Suprapubic skin (tissue), 3 donors: ENCODE results near the gene DACH2.

ENCODE experiments used
- EP300 ChIP-seq: sonication (generic); formaldehyde crosslinking; IDR thresholded peaks from one replicate; pipeline ENCODE4 v1.6.1; 2017; ENCODE audit warnings: antibody characterized with exemption
- POLR2A ChIP-seq, 2 donors: fragments of 450-650 bp; IDR thresholded peaks; one replicate each; pipeline ENCODE4 v1.6.1; 2017; ENCODE audit warnings: antibody characterized with exemption in 2 of 2, mild to moderate bottlenecking in 2 of 2, moderate library complexity in 2 of 2
- TF ChIP-seq, protein P1 (sequence below), 2 donors: fragments of 200-600 bp in 1 of 2; fragments of 450-650 bp in 1 of 2; sonication (generic) in 1 of 2; IDR thresholded peaks; one replicate each; pipeline ENCODE4 v1.5.1; 2016 to 2019; ENCODE audit warnings: antibody characterized with exemption in 2 of 2, mild to moderate bottlenecking in 1 of 2, moderate library complexity in 1 of 2

DNA sequence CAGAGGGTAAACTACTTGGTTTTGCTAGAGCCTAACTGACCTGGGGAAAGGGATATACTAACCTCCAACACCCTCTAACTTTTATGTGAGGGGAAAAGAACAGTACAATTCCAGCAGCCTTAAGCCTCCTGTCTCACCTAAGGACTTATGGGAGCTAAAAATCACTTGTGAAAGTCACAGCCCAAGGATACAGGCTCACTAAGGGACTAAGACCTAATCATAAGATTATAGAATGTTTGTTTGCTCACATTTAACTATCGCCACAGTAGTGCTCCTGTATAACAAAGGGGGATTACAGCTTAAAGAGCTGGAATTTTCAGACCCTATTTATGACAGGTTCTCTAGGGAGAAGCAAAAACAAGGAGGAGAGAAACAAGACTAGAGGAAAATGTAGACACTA lies 548.7 kb downstream of the DACH2 start:
- TF ChIP-seq, protein P1, sequence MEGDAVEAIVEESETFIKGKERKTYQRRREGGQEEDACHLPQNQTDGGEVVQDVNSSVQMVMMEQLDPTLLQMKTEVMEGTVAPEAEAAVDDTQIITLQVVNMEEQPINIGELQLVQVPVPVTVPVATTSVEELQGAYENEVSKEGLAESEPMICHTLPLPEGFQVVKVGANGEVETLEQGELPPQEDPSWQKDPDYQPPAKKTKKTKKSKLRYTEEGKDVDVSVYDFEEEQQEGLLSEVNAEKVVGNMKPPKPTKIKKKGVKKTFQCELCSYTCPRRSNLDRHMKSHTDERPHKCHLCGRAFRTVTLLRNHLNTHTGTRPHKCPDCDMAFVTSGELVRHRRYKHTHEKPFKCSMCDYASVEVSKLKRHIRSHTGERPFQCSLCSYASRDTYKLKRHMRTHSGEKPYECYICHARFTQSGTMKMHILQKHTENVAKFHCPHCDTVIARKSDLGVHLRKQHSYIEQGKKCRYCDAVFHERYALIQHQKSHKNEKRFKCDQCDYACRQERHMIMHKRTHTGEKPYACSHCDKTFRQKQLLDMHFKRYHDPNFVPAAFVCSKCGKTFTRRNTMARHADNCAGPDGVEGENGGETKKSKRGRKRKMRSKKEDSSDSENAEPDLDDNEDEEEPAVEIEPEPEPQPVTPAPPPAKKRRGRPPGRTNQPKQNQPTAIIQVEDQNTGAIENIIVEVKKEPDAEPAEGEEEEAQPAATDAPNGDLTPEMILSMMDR (IDR thresholded peaks at IDR 0.05), result no peak
- TF ChIP-seq POLR2A (IDR thresholded peaks at IDR 0.05), result no peak
- TF ChIP-seq EP300, result no peak
